22Rv1 (cell line): ENCODE results near the gene KRTAP6-2.

Source experiments
- CTCF ChIP-seq: fragments of 450-650 bp; IDR thresholded peaks from 2 replicates; pipeline ENCODE4 v1.5.1; 2017; ENCODE audit warnings: mild to moderate bottlenecking
- ZFX ChIP-seq: fragments of 450-650 bp; IDR thresholded peaks from 2 replicates; pipeline ENCODE4 v1.6.1; 2017; ENCODE audit warnings: antibody characterized with exemption, borderline replicate concordance

GRCh38 chr21:30582870-30583269 is 15.8 kb downstream of the KRTAP6-2 start:
- TF ChIP-seq CTCF = no peak
- no peak for TF ChIP-seq ZFX
